GM18870 (cell line): Measurements from ENCODE around the gene TNFAIP2.
"Not testable (repeated sequence)": the region's sequence is repeated elsewhere in the genome, so short reads cannot be mapped to it uniquely, and the experiment has no call there.

ENCODE experiments used
- ATAC-seq: cut with Tn5 transposase; IDR thresholded peaks from one replicate; pipeline ENCODE4 v1.9.1; 2021; ENCODE audit warnings: moderate library complexity; ENCODE audit not compliant: unreplicated experiment

TNFAIP2 gene

GRCh38 chr14:103149351-103150237 lies 26.3 kb downstream of the TNFAIP2 start:
- ATAC-seq = no peak

DNA sequence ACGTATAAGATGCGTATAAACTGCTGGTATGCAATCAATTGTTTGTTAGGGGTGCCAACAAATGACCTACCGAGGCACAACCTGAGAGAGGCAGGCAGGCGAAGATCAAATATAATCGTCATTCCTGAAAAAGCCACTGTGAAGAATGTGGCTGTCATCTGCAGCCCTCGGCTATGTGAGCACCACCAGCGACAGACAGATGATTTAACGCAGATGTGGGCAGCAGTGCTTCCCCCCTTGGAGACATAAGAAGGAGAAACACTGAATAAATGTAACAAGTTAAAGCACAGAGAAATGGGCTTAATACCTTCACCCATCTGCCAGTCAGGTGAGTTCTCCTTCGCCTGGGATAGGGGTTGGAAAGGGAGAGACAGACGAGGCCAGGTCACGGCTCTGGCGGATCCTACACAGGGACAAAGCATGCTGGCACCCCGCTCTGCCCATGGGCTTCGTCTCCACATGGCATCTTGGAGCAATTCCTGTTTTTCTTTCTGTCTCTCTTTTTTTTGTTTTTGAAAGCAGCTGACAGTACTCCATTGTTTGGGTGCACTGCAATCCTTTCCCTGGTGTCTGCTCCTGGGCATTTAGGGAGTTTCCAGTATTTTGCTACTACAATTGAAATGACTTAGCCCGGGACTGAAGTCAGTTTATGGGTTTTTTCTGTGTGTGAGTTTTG lies 28.1 kb downstream of the TNFAIP2 start:
- no peak for ATAC-seq

DNA sequence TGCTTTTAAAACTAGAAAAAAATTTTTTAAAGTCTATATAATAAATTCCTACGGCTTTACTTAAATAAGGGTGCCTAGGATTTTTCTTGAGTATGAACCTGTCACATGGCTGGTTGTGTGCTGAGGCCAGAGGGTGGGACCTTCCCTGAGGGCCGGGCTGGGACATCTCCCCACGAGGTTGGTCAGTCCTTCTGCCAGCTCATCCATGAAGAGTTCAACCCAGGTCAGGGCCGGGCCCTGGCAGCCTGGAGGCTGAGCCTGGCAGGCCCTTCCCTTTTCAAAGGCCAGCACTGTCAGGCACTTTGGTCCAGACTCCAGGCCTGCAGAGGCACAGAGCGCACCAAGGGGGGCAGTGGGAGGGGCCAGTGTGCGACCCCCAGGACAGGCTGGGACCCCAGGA lies 31.7 kb downstream of the TNFAIP2 start:
- no peak for ATAC-seq

- ATAC-seq = not testable (repeated sequence)
These were observed 32.2 kb downstream of the TNFAIP2 start for GRCh38 chr14:103155416-103155815.

- ATAC-seq = no peak
These were observed 32.6 kb downstream of the TNFAIP2 start for GRCh38 chr14:103155826-103156394.

DNA sequence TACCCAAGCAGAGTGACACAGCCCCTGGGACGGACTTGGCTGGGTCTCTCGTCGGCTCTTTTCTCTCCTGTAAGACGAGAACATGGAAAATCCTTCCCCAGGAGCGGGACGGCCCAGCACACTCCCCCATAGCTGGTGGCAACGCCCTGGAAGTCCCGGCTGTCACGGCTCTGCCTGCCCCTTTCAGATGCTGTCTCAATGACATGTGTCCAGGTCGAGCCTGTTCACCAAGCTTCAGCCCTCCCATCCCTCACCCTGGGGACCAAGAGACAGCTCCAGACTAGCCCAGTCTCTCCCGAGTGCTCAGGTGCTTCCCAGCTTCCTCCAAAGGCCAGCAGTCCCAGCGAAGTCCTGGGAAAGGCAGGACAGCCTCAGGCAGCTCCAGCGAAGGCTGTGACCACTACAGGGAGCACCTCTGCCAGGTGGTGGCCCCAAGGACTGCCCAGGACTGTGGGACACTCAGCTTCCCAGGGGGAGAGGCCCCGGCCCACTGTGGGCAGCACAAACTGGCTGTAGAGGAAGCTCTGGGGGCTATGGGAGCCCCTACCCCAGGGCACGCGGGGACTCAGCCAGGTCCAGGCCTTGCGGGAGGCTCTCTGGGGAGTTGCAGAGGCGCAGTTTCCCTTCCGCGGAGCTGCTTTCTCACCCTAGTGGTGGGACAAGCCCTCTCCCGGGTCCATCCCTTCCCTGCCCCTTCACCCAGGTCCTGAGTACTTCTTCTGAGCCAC lies 33.6 kb downstream of the TNFAIP2 start:
- ATAC-seq = no peak

DNA sequence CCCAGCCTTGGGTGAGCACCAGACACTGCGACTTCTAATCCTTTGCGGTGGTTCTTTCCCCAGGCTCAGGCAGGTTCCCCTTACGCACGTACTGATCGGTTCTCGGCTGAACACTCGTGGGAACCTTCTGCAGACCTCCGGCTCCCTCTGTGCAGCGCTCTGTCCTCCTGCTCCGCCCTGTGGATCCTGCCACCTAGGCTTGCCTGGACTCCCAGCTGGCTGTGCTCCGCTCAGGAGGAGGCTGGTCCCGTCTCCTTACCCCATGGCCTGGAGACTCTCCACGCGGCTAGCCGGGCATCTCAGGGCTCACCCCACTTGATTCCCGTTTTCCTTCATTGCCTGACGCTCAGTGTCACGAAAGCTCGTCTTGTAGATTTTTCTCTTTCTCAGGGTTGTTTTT lies 34.7 kb downstream of the TNFAIP2 start:
- ATAC-seq = no peak

DNA sequence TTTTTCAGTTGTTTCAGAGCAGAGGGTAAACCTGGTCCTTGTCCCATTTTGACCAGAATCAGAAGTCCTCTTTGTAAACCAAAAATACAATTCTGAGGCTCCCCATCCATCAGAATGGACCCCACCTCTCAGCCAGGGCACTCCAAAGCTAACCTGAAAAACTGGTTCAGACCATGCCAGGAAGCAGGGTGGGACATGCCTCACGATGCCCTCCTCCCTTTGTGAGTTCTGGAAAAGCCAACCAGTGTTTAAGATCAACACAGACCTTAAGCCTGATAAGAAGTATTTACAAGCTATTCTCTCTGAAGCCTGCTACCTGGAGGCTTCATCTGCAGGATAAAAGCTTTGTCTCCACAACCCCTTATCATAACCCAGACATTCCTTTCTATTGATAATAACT lies 35.4 kb downstream of the TNFAIP2 start:
- no peak for ATAC-seq

DNA sequence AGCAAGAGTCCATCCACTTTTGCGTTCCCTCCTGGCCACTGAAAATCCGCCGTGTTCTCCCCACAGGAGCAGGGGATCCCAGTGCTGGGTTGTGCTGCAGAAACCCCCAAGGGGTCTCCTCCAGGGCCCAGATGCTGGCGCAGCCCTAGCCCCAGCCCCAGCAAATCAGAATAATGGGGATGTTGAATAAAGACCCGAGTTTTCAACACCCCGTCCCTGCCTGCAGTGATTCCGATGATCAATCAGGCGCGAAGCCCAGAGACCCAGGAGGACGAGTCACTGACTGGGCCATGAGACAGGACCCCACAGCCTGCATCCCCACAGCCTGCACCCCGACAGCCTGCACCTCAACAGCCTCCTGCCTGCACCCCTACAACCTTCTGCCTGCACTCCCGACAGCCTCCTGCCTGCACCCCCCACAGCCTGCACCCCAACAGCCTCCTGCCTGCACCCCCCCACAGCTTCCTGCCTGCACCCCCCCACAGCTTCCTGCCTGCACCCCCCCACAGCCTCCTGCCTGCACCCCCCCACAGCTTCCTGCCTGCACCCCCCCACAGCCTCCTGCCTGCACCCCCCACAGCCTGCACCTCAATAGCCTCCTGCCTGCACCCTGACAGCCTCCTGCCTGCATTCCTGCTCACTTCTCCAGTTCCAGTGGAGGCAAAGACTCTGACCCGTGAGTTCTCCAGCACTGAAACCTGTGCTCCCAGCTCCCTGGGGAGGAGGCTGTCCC lies 37.2 kb downstream of the TNFAIP2 start:
- ATAC-seq = no peak

DNA sequence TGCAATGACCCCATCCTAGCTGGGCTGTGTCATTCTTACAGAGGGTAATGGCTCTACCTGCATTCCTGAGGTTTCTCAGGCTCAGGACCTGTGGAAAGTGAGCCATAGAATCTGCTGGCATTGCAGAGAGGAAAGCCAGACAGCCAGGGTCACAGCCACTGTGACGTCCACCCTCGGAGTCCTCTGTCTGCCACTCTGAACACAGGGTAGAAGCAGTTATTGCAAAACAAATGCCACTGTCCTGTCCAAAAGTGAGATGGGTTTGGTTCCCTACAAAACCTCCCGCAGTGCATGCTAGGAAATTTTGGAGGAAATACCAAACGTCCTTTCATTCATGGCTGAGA lies 37.8 kb downstream of the TNFAIP2 start:
- no peak for ATAC-seq

DNA sequence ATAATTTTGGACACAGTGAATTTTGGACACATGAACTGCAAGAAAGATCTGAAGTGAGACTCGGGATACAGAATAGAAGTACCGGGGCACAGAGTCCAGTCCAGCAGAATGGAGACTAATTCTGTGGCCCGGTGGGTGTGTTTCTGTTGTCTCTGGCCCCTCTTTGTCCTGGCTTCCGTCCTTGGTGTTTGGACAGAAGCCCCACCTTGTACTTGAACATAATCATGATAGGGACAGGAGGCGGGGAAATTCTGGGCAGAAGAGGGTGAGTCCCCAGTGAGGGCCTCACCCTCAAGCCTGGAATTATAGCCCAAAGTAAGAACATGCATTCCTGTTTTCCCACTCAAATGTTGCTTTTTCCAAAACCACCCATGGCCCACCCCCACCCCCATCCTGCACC lies 39.9 kb downstream of the TNFAIP2 start:
- ATAC-seq = no peak

DNA sequence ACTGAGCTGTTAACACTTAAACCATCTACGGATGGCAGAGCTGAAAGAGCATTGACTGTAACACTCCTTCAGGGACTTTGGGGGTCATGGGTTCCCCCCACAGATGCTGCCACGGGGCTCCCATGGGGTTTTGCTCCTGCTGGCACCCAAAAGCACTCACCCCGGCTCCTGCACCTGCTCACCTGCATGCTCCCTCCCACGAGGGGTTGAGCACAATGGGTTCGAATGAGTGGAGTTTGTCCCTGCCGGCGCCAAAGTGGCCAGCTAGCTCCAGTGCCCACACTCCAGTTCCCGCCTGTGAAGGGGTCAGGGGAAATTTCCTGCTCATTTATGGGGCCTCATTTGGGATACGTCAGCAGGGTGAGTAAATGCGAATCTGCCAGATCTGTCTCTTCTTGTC lies 40.7 kb downstream of the TNFAIP2 start:
- no peak for ATAC-seq

DNA sequence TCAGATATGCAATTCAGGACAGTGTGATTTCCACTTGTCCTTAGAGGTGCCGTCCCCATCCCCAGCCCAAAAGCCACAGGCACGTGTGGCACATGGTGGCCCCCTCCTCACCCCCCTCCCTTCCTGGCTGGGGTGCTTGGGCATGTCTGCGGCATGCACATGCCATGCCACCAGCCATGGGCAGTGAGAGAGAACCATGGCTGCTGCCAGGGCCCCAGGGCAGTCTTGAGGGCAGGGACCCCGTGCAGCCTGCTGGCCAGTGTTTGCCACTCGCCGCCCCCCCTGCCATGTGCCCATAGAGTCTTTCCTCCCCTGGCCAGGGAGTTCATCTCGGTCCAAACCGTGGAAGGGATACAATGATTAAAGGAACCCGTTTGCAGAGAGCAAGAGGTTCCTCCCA lies 41.5 kb downstream of the TNFAIP2 start:
- ATAC-seq = no peak

DNA sequence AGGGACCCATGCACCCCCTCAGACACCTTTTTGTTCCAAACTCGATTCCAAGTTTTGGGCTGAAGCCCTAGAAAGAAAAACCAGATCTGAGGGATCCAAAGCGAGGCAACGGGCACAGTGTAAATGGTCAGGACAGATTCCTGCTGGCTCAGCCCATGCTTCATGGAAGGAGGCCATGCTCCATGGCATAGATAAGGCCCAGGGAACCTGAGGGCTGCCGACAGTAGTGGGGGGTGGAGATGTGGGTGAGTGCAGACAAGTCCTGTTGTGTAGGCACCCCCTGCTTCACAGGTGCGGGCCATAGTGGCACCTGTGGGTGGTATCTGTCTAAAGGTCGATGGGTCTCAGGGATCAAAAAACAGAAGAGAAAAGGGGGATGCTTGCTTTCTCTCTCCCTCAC lies 42.1 kb downstream of the TNFAIP2 start:
- no peak for ATAC-seq

- no peak for ATAC-seq
These were observed 46.7 kb downstream of the TNFAIP2 start for GRCh38 chr14:103169954-103170353.

GRCh38 chr14:103171206-103171605 lies 47.9 kb downstream of the TNFAIP2 start:
- not testable (repeated sequence) for ATAC-seq

DNA sequence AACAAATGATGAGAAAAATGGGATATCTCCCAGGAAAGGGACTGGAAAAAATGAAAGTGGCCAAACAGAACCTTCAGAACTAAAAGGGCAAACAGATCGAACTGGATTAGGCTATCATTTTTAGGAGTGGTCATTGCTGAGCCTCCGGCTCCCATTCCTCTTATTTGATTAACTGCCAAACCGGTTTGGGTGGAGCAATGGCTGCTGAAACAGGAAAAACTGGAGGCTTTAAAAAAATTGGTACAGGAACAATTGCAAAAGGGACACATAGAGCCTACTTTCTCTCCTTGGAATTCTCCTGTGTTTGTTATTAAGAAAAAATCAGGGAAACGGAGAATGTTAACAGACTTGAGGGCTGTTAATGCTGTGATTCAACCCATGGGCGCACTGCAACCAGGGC lies 49.7 kb downstream of the TNFAIP2 start:
- no peak for ATAC-seq

DNA sequence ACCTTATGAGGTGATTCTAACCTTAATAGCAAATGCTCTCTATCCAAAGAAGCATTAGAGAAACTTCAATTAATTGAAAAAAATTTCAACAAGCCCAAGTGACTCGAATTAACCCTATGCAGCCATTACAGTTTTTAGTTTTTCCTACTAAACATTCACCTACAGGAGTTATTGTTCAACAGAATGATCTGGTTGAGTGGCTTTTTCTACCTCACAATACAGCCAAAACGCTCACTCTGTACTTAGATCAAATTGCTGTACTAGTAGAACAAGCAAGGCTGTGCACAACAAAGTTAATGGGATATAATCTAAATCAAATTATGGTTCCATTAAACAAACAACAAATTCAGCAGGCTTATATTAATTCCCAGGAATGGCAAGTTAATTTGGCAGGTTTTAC lies 50.6 kb downstream of the TNFAIP2 start:
- ATAC-seq = not testable (repeated sequence)

GRCh38 chr14:103176176-103176575 lies 52.9 kb downstream of the TNFAIP2 start:
- ATAC-seq = not testable (repeated sequence)

- ATAC-seq = no peak
These were observed 54.1 kb downstream of the TNFAIP2 start for GRCh38 chr14:103177376-103177775.

GRCh38 chr14:103178521-103178920 lies 55.3 kb downstream of the TNFAIP2 start:
- no peak for ATAC-seq
